HepG2 (cell line): ENCODE data around the gene BACE1-AS.

Experiments used
- ATF2 ChIP-seq: sonication (generic); formaldehyde crosslinking; IDR thresholded peaks from 2 replicates; pipeline ENCODE4 v1.4.0; 2020; ENCODE audit warnings: missing genetic modification reagents
- CTCF ChIP-seq: sonication (generic); formaldehyde crosslinking; IDR thresholded peaks from 2 replicates; pipeline ENCODE4 v1.5.0; 2020; ENCODE audit warnings: mild to moderate bottlenecking, missing genetic modification reagents, moderate library complexity
- FOXJ3 ChIP-seq: sonication (generic); formaldehyde crosslinking; IDR thresholded peaks from 2 replicates; pipeline ENCODE4 v1.4.0; 2020; ENCODE audit warnings: missing genetic modification reagents, mild to moderate bottlenecking, borderline replicate concordance
- FOXK1 ChIP-seq: sonication (generic); formaldehyde crosslinking; IDR thresholded peaks from 2 replicates; pipeline ENCODE4 v1.4.0; 2020; ENCODE audit warnings: low read depth, missing genetic modification reagents, borderline replicate concordance
- KAT7 ChIP-seq: IDR thresholded peaks from 2 replicates; pipeline ENCODE4 v1.6.1; 2018; ENCODE audit warnings: borderline replicate concordance, missing compliant biosample characterization
- KLF13 ChIP-seq: sonication (generic); formaldehyde crosslinking; IDR thresholded peaks from 2 replicates; pipeline ENCODE4 v1.4.0; 2020; ENCODE audit warnings: mild to moderate bottlenecking, missing genetic modification reagents
- NCOA2 ChIP-seq: sonication (generic); formaldehyde crosslinking; IDR thresholded peaks from 2 replicates; pipeline ENCODE4 v1.8.0; 2022; ENCODE audit warnings: inconsistent platforms
- PHF21A ChIP-seq: sonication (generic); formaldehyde crosslinking; IDR thresholded peaks from 2 replicates; pipeline ENCODE4 v1.5.0; 2020; ENCODE audit warnings: mild to moderate bottlenecking, missing genetic modification reagents
- RFX5 ChIP-seq: IDR thresholded peaks from 2 replicates; pipeline ENCODE4 v1.6.1; 2011; ENCODE audit warnings: low read depth, low read length, improper control_type of control experiment
- ZFAT ChIP-seq: sonication (generic); formaldehyde crosslinking; conservative IDR thresholded peaks from 2 replicates; pipeline ENCODE4 v1.8.1; 2023; ENCODE audit warnings: missing genetic modification reagents, inconsistent platforms
- ZNF138 ChIP-seq: sonication (generic); formaldehyde crosslinking; IDR thresholded peaks from 2 replicates; pipeline ENCODE4 v1.5.0; 2020; ENCODE audit warnings: mild to moderate bottlenecking, low read depth, missing genetic modification reagents

GRCh38 chr11:117300283-117300663 is 9.1 kb downstream of the BACE1-AS start:
- TF ChIP-seq ATF2 (CRISPR knock-in tag) = no peak
- TF ChIP-seq FOXK1 (CRISPR knock-in tag) = no peak
- no peak for TF ChIP-seq CTCF (CRISPR knock-in tag)
- no peak for TF ChIP-seq ZFAT (CRISPR knock-in tag)
- peak; percentile 35 for TF ChIP-seq PHF21A (CRISPR knock-in tag)
- no peak for TF ChIP-seq KLF13
- no peak for TF ChIP-seq ZNF138 (CRISPR knock-in tag)
- TF ChIP-seq KAT7 (CRISPR knock-in tag) = no peak
- TF ChIP-seq FOXJ3 (CRISPR knock-in tag) = no peak
- no peak for TF ChIP-seq NCOA2 (CRISPR knock-in tag)
- TF ChIP-seq RFX5 = no peak
